ENCODE results near the gene RASA3. TPM values are rescaled to one million over a fixed set of nuclear protein-coding genes. Genes with fewer than 3 reads are reported as not detected.

The RASA3 gene
- total and polyA plus RNA-seq, 9 of the 15 experiments (the other 6 are each of a cell fraction or from before 2014, with no cell fraction given), result 0.72 to 25.3 (median 14.4) TPM

DNA sequence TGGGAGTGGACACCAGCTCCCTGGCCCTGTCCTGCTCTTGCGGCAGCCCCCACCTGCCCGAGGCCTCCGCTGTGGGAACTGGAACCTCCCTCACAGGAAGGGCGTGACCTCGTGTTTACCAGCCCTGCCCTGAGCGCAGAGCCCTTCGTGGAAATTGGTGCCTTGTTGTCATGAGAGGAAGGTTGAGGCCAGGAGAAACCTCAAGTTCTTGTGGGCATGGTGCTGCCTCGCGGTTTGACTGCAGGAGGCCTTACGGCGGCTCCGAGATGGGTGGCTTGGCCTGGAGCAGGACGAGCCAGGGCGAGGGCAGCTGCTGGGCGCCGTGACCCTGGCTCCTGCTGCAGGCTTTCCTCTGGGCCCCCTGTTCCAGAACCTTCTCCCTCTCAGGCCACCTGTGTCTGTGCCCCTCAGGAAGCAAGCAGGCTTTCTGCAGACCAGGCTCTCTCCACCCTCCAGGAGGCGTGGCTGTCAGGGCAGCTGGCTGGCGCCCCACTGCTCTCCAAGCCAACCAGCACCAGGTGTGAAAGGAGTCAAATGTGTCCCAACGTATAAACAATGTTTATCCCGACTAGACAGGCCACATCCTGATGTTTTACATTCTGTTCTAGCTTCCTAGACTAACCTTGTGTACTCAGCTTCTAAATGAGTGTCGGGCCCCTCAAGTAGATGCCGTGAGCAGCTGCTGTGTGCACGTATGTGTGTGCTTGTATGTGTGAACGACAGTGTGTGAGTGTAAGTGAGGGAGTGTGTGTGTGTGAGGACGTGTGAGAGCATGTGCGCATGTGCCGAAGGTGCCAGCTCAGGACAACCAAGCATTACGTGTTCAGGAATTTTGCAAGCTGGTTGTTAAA lies 10.4 kb upstream of the RASA3 start:
- Histone ChIP-seq H3K4me2 (ENCODE audit: insufficient read depth, low read length) (no peak overlapping the region), H2AFZ (ENCODE audit: low read depth, low read length) (0 out of 2 replicates have a peak overlapping the region, but pooled peaks have one; percentile 25), H3K79me2 (ENCODE audit: control insufficient read depth, insufficient read depth, low read length) (no peaks in the 10 kb centered on the region), H3K9me1 (ENCODE audit: control insufficient read depth, insufficient read depth, low read length) (no peaks in the 10 kb centered on the region), H3K27ac (ENCODE audit: extremely low read depth, low read depth, low read length) (no peak overlapping the region), H3K9me3 (replicated peaks; ENCODE audit: control insufficient read depth, insufficient read depth, low read depth, low read length) (no peaks in the 10 kb centered on the region), H4K20me1 (replicated peaks; ENCODE audit: control insufficient read depth, insufficient read depth, low read length) (no peaks in the 10 kb centered on the region), H3K4me3 (no peak overlapping the region), H3K9ac (ENCODE audit: insufficient read depth in 1 of 2, low read depth in 2 of 2, low read length in 2 of 2) (0 out of 4 replicates have a peak overlapping the region, but pooled peaks of 1 of the 2 experiments have one; percentile 45), H3K4me1 (replicated peaks in 1 of 2; ENCODE audit: control insufficient read depth in 2 of 2, insufficient read depth in 2 of 2, low read length in 2 of 2) (peaks cover 15 to 44% of the 10 kb centered on the region in 2 experiments; a peak in 3 of 5 replicates), H3K36me3 (ENCODE audit: control insufficient read depth, insufficient read depth, low read length) (no peaks in the 10 kb centered on the region), H3K27me3 (ENCODE audit: control insufficient read depth in 2 of 2, insufficient read depth in 2 of 2, low read length in 2 of 2) (no peaks in the 10 kb centered on the region)
- 68% methylated on average over 21 of the region's 28 CpGs for WGBS (ENCODE audit: insufficient coverage, low coverage, missing lambda C conversion rate)
- peak in 2 of 4 experiments; percentile 30 to 34 for DNase-seq (ENCODE audit: extremely low read depth in 1 of 4, low spot score in 3 of 4)
- intact Hi-C loops (cut with micrococcal nuclease), result no loop called here
- POLR2A ChIA-PET, result interaction anchor here (0.7 to 0.9 kb wide), 2 partner anchors 9 to 71 kb away, joined by 3 read pairs; no protein-coding TSS in a partner anchor
- peak; percentile 53 for ATAC-seq
- in situ Hi-C loops (cut with MboI), result no loop called here
- CTCF ChIA-PET (ENCODE audit: low intra/inter-chr PET ratio), result interaction anchor here (0.6 kb wide), 1 partner anchor 179 kb away, joined by 3 read pairs; no protein-coding TSS in a partner anchor
- BruUV-seq (replicated peaks), result no TSS peak
- FAIRE-seq, result no peak
- TF ChIP-seq GTF2B (IDR thresholded peaks at IDR 0.05; ENCODE audit: extremely low read depth, insufficient read length) (no peak), SRSF7 (optimal IDR thresholded peaks at IDR 0.05; ENCODE audit: low read depth, low read length) (no peak), POLR2G (IDR thresholded peaks at IDR 0.05; ENCODE audit: low read depth, low read length) (no peak), PCBP1 (IDR thresholded peaks at IDR 0.05; ENCODE audit: low read depth, low read length, poor library complexity, severe bottlenecking) (no peak), ZNF668 (CRISPR knock-in tag; IDR thresholded peaks at IDR 0.05) (no peak), ZBTB9 (CRISPR knock-in tag; IDR thresholded peaks at IDR 0.05) (peak; percentile 43; the same call in 1 of the 2 replicates), GTF2E2 (tag; IDR thresholded peaks at IDR 0.05) (no peak), L3MBTL2 (IDR thresholded peaks at IDR 0.05) (peak; percentile 83), NKRF (IDR thresholded peaks at IDR 0.05; ENCODE audit: borderline replicate concordance) (no peak), MTA1 (IDR thresholded peaks at IDR 0.05; ENCODE audit: borderline replicate concordance) (no peak), ZBTB33 (CRISPR knock-in tag; IDR thresholded peaks at IDR 0.05) (peak; percentile 81), ZNF224 (CRISPR knock-in tag; IDR thresholded peaks at IDR 0.05) (no peak), ZNF174 (CRISPR knock-in tag; IDR thresholded peaks at IDR 0.05) (no peak), PTRF (tag; IDR thresholded peaks at IDR 0.05) (no peak), ZNF253 (CRISPR knock-in tag; conservative IDR thresholded peaks at IDR 0.05) (no peak)

Measured in K562 (cell line).